SK-N-MC (cell line): ENCODE measurements around the gene TMEM156.
A peak's percentile ranks its signal among the peaks of the same experiment; 100 is the strongest.
"Not testable (repeated sequence)": the region's sequence is repeated elsewhere in the genome, so short reads cannot be mapped to it uniquely, and the experiment has no call there.

Source experiments
- DNase-seq: peaks from one replicate; pipeline ENCODE4 v3.0.0-alpha.2; 2011; ENCODE audit warnings: low read depth, low spot score
- H3K27ac ChIP-seq: fragments of 200-600 bp; sonication (generic); 2 replicates; pipeline ENCODE4 v1.5.1; 2016; ENCODE audit warnings: mixed run types
- H3K36me3 ChIP-seq: fragments of 200-600 bp; sonication (generic); 2 replicates; pipeline ENCODE4 v1.6.1; 2017; ENCODE audit warnings: antibody characterized with exemption, low read length, mixed read lengths; ENCODE audit not compliant: insufficient read depth
- H3K4me3 ChIP-seq: fragments of 200-600 bp; sonication (generic); 2 replicates; pipeline ENCODE4 v1.5.1; 2016
- H3K9ac ChIP-seq: fragments of 200-600 bp; sonication (generic); 2 replicates; pipeline ENCODE4 v1.8.0; 2017; ENCODE audit warnings: mixed run types, mixed read lengths; ENCODE audit not compliant: insufficient read length
- H3K9me3 ChIP-seq: fragments of 200-600 bp; sonication (generic); 2 replicates; pipeline ENCODE4 v1.6.1; 2017; ENCODE audit warnings: low read depth, mild to moderate bottlenecking, antibody characterized with exemption, low read length, moderate library complexity, mixed read lengths
- EZH2 ChIP-seq: fragments of 200-600 bp; sonication (generic); IDR thresholded peaks from one replicate; pipeline ENCODE4 v1.6.1; 2017; ENCODE audit warnings: antibody characterized with exemption
- FOXP2 ChIP-seq: optimal IDR thresholded peaks from 2 replicates; pipeline ENCODE3; 2011; ENCODE audit warnings: mild to moderate bottlenecking, moderate library complexity; ENCODE audit not compliant: insufficient read depth; ENCODE audit errors: extremely low read length, control extremely low read depth
- POLR2AphosphoS5 ChIP-seq: IDR thresholded peaks from 2 replicates; pipeline ENCODE4 v1.6.1; 2012; ENCODE audit warnings: mild to moderate bottlenecking, low read depth, low read length, borderline replicate concordance

TMEM156 gene

DNA sequence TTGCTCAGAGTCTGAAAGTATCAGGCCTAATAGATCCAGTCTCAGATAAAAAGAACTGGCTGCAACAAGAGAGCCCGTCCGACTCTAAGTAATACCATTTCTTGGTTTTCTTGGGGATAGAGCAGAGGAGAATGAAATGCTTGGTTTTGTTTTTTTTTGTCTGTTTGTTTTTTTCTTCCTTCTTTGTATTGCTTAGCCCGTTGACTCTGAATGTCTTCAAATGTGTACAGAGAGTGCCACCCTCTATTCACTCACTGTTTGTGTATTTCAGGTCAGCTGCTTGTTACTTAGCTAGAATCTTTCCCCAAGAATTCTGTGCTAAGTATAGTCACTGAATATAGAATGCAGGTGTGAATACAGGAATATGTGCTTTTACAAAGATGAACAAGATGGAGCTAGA, 5.7 kb upstream of the TMEM156 start:
- no peak overlapping the region for H3K4me3 ChIP-seq
- TF ChIP-seq FOXP2 (no peak), EZH2 (no peak), POLR2AphosphoS5 (no peak)
- no peak overlapping the region for H3K9ac ChIP-seq
- DNase-seq: no peak
- H3K36me3 ChIP-seq: no peaks in the 10 kb centered on the region
- peak overlapping the region; percentile 13; the same call in 1 of the 2 replicates for H3K27ac ChIP-seq
- no peaks in the 10 kb centered on the region for H3K9me3 ChIP-seq

- Histone ChIP-seq H3K9ac (no peak overlapping the region), H3K9me3 (no peaks in the 10 kb centered on the region), H3K4me3 (no peak overlapping the region), H3K36me3 (no peaks in the 10 kb centered on the region), H3K27ac (0 out of 2 replicates have a peak overlapping the region, but pooled peaks have one; percentile 13)
- no peak for DNase-seq
- no peak for TF ChIP-seq EZH2
- TF ChIP-seq POLR2AphosphoS5: no peak
- TF ChIP-seq FOXP2: no peak
Measured at GRCh38 chr4:39037491-39037825, 5.2 kb upstream of the TMEM156 start.

DNA sequence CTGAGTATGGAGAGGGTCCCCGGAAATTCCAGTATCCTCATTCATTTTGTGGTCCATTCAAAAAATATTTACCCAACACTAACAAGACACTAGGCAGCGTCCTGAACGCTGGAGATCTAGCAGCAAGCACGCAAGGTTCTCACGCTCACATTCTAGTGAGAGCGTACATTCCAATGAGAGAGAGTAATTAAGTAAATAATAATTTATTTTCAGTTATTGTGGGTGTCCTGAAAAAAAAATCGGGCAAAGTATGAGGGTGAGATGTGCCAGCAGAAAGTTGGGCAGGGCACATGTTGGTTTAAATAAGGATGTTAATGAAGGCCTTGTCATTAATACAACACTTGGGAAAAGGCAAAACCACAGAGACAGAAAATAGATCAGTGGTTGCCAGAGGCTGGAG, 4.0 kb upstream of the TMEM156 start:
- Histone ChIP-seq H3K27ac (no peak overlapping the region), H3K9me3 (no peaks in the 10 kb centered on the region), H3K9ac (no peak overlapping the region), H3K4me3 (no peak overlapping the region), H3K36me3 (no peaks in the 10 kb centered on the region)
- no peak for TF ChIP-seq POLR2AphosphoS5
- no peak for TF ChIP-seq FOXP2
- no peak for TF ChIP-seq EZH2
- no peak for DNase-seq

GRCh38 chr4:39031590-39032020, 604 bp downstream of the TMEM156 start:
- not testable (repeated sequence) for H3K36me3 ChIP-seq, H3K9ac ChIP-seq, H3K9me3 ChIP-seq, H3K4me3 ChIP-seq, H3K27ac ChIP-seq, DNase-seq

- DNase-seq: no peak
- Histone ChIP-seq H3K4me3 (no peak overlapping the region), H3K9me3 (no peaks in the 10 kb centered on the region), H3K9ac (no peak overlapping the region), H3K36me3 (no peaks in the 10 kb centered on the region), H3K27ac (no peak overlapping the region)
- no peak for TF ChIP-seq FOXP2
- TF ChIP-seq POLR2AphosphoS5: no peak
- no peak for TF ChIP-seq EZH2
Measured at GRCh38 chr4:39030725-39031124, 1.5 kb downstream of the TMEM156 start.

DNA sequence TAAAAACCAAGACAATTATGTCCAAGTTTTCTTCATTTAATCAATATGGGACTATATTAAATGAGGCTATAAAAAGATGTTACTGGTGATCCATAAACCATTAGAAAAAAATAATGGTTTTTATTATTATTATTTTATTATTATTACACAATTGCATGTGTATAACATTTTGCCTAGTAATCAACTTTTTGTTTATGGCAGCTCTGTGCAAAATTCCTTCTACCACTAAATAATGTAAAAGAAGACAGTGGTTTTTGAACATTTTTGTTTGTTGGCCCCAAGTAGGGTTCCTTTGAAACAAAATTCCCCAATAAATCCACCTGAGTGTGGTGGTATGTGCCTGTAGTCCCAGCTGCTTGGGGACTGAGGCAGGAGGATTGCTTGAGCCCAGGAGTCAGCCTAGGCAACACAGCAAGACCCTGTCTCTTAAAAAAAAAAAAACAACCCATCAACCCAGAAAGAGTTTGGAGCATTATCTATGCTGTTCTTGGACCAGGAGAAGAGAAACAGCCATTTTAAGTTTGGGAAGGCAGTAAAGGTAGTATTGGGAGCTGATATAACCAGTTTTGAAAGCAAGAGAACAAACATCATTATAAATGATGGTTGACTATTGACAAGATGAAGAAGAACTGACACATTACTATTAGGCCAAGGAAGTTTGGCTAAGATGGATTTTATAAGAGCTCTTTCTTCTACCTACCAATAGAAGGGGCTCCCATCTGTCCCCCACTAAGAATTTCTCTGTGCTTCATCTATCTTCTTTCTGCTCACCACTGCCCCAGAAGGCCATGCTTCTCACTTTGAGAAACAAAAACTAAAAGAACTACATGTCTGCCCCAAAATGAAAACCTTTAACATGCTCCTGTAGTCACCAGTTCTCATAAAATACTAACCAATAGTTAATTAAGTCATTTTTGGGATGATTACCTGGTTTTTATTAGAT, 2.2 kb downstream of the TMEM156 start:
- Histone ChIP-seq H3K9me3 (no peaks in the 10 kb centered on the region), H3K36me3 (no peaks in the 10 kb centered on the region), H3K27ac (no peak overlapping the region), H3K9ac (no peak overlapping the region), H3K4me3 (no peak overlapping the region)
- TF ChIP-seq FOXP2: no peak
- TF ChIP-seq POLR2AphosphoS5: no peak
- no peak for TF ChIP-seq EZH2
- no peak for DNase-seq

- TF ChIP-seq POLR2AphosphoS5: no peak
- no peak for TF ChIP-seq FOXP2
- TF ChIP-seq EZH2: no peak
Measured at GRCh38 chr4:39026096-39026495, 6.1 kb downstream of the TMEM156 start.

GRCh38 chr4:39025552-39026085, 6.6 kb downstream of the TMEM156 start:
- H3K9me3 ChIP-seq: no peaks in the 10 kb centered on the region
- H3K9ac ChIP-seq: no peak overlapping the region
- no peaks in the 10 kb centered on the region for H3K36me3 ChIP-seq
- TF ChIP-seq FOXP2: no peak
- no peak for TF ChIP-seq POLR2AphosphoS5
- no peak for TF ChIP-seq EZH2
- no peak for DNase-seq
- peak overlapping the region; percentile 42; the same call in 1 of the 2 replicates for H3K27ac ChIP-seq
- H3K4me3 ChIP-seq: no peak overlapping the region

More at GRCh38 chr4:39026096-39026495, 6.1 kb downstream of the TMEM156 start:
- Histone ChIP-seq H3K4me3 (no peak overlapping the region), H3K9ac (no peak overlapping the region), H3K27ac (peak overlapping the region; percentile 42; the same call in 1 of the 2 replicates), H3K9me3 (no peaks in the 10 kb centered on the region), H3K36me3 (no peaks in the 10 kb centered on the region)
- DNase-seq: no peak
